ENCODE results near the gene OR8I2.

DNA sequence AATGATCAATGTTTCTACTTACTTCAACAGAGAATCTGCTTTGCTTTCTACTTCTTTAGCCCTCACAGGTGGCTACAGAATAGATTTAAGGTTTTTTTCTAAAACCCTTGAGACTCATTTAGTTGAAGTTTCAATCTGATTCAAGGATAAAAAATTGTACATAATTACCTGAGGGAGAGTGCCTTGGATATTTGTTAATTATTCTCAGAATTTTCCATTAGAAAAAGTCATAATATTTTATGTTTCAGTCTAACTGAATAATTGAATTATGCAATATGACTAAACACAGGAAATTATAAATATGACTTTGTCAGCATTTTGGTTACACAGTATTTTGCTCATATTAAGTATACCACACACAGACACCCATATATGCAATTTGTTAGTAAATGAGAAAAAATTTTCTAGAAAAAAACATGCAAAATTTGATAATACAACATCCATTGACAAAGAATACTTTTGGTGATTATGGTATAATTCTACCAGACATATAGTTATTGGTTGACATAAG lies 47.1 kb downstream of the OR8I2 start, which contains the start of gene OR8J3:
- TF ChIP-seq, protein P1, sequence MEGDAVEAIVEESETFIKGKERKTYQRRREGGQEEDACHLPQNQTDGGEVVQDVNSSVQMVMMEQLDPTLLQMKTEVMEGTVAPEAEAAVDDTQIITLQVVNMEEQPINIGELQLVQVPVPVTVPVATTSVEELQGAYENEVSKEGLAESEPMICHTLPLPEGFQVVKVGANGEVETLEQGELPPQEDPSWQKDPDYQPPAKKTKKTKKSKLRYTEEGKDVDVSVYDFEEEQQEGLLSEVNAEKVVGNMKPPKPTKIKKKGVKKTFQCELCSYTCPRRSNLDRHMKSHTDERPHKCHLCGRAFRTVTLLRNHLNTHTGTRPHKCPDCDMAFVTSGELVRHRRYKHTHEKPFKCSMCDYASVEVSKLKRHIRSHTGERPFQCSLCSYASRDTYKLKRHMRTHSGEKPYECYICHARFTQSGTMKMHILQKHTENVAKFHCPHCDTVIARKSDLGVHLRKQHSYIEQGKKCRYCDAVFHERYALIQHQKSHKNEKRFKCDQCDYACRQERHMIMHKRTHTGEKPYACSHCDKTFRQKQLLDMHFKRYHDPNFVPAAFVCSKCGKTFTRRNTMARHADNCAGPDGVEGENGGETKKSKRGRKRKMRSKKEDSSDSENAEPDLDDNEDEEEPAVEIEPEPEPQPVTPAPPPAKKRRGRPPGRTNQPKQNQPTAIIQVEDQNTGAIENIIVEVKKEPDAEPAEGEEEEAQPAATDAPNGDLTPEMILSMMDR (IDR thresholded peaks at IDR 0.05), result no peak
- no peak for TF ChIP-seq POLR2A (IDR thresholded peaks at IDR 0.05)
- no peak for TF ChIP-seq EP300 (IDR thresholded peaks at IDR 0.05)
